Smooth muscle cell (in vitro differentiated cells): ENCODE measurements around the gene MRPS18A. TPM values are rescaled to one million over a fixed set of nuclear protein-coding genes. Genes with fewer than 3 reads are reported as not detected.

Source experiments
- DNase-seq: peaks from one replicate; lab custom pipeline; 2025; ENCODE audit not compliant: unreplicated experiment; lab: John Stamatoyannopoulos, UW
- H2AFZ ChIP-seq: fragments of 200-600 bp; sonication (generic); 2 replicates; pipeline ENCODE4 v1.6.0; 2016; ENCODE audit warnings: antibody characterized with exemption, low read depth, mild to moderate bottlenecking
- H3F3A ChIP-seq: fragments of 200-600 bp; sonication (generic); 2 replicates; pipeline ENCODE4 v1.6.0; 2017; ENCODE audit warnings: antibody characterized with exemption, low read depth
- H3K27ac ChIP-seq: fragments of 200-600 bp; sonication (generic); 2 replicates; pipeline ENCODE4 v1.5.1; 2016; ENCODE audit warnings: low read depth, mild to moderate bottlenecking
- H3K27me3 ChIP-seq: fragments of 200-600 bp; sonication (generic); 2 replicates; pipeline ENCODE4 v1.6.1; 2016; ENCODE audit warnings: low read depth, mild to moderate bottlenecking
- H3K36me3 ChIP-seq: fragments of 200-600 bp; sonication (generic); 2 replicates; pipeline ENCODE4 v1.5.1; 2016; ENCODE audit warnings: low read depth
- H3K4me1 ChIP-seq: fragments of 200-600 bp; sonication (generic); 2 replicates; pipeline ENCODE4 v1.5.1; 2016; ENCODE audit warnings: low read depth
- H3K4me2 ChIP-seq: fragments of 200-600 bp; sonication (generic); 2 replicates; pipeline ENCODE4 v1.6.0; 2016; ENCODE audit warnings: mild to moderate bottlenecking
- H3K4me3 ChIP-seq: fragments of 200-600 bp; sonication (generic); 2 replicates; pipeline ENCODE4 v1.5.1; 2016; ENCODE audit warnings: mild to moderate bottlenecking
- H3K79me2 ChIP-seq: fragments of 200-600 bp; sonication (generic); 2 replicates; pipeline ENCODE4 v1.6.0; 2016; ENCODE audit warnings: low read depth, mild to moderate bottlenecking
- H3K9ac ChIP-seq: fragments of 200-600 bp; sonication (generic); 2 replicates; pipeline ENCODE4 v1.6.0; 2016; ENCODE audit warnings: low read depth
- H3K9me3 ChIP-seq: fragments of 200-600 bp; sonication (generic); replicated peaks from 2 replicates; pipeline ENCODE4 v1.5.1; 2016; ENCODE audit warnings: low read depth
- H4K20me1 ChIP-seq: fragments of 200-600 bp; sonication (generic); 2 replicates; pipeline ENCODE4 v1.6.0; 2016; ENCODE audit warnings: low read depth
- WGBS: methylation state at CpG from one replicate; pipeline ENCODE4 v1.1.7; 2016; ENCODE audit warnings: low lambda C conversion rate; 5-methylcytosine and 5-hydroxymethylcytosine counted together
- polyA plus RNA-seq: library from polyadenylated mRNA; unstranded; fragments of >200 nt; fragmentation: Nextera tagmentation; extraction: Ambion mirVana; gene quantifications from 2 replicates; pipeline ENCODE4 v1.2.1, GENCODE V29; 2016
- total RNA-seq: library from RNA; depleted of rRNA; stranded (reverse); fragments of >200 nt; gene quantifications from 2 replicates; pipeline ENCODE4 v1.2.3, GENCODE V29; 2014
- TF ChIP-seq, protein P1 (sequence below): fragments of 200-600 bp; sonication (generic); IDR thresholded peaks from 2 replicates; pipeline ENCODE4 v1.5.1; 2017; ENCODE audit warnings: borderline replicate concordance, mild to moderate bottlenecking, antibody characterized with exemption; ENCODE audit not compliant: insufficient read depth, poor library complexity, severe bottlenecking

Gene MRPS18A
- total and polyA plus RNA-seq, 2 experiments from 2014 or later: 40.4 to 59.9 TPM

DNA sequence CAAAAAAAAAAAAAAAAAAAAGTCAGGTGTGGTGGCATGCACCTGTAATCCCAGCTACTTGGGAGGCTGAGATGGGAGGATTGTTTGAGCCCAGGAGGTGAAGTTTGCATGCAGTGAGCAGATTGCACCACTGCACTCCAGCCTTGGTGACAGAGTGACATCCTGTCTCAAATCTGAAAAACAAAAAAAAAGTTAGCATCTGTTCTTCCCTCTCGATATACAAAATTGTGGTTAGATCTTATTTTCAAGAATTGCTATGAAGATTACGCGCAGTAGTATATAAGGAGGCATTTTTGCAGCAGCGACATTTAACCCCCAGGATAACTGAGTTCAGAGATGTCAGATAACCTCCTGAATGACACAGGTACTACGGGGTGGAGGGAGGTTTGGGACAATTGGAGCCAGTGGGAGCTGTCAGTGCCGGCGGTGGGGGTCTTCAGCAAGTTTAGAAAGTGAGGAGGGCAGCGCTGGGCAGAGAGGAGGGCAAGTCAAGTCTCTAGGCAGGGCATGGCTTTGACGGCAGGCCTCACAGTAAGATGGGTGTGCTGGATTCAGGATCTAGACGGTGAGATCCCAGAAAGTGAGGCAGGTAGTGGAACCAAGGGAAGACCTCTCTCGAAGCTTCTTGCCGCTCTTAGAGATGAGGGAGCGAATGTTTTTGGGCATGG, 26.2 kb upstream of the MRPS18A start:
- no peak overlapping the region for H3K9ac ChIP-seq
- H3K27ac ChIP-seq: no peak overlapping the region
- H3K79me2 ChIP-seq: no peaks in the 10 kb centered on the region
- no peaks in the 10 kb centered on the region for H3K27me3 ChIP-seq
- H2AFZ ChIP-seq: no peak overlapping the region
- H3F3A ChIP-seq: peaks cover 11% of the 10 kb centered on the region
- peaks cover 6% of the 10 kb centered on the region for H3K4me1 ChIP-seq
- TF ChIP-seq, protein P1, sequence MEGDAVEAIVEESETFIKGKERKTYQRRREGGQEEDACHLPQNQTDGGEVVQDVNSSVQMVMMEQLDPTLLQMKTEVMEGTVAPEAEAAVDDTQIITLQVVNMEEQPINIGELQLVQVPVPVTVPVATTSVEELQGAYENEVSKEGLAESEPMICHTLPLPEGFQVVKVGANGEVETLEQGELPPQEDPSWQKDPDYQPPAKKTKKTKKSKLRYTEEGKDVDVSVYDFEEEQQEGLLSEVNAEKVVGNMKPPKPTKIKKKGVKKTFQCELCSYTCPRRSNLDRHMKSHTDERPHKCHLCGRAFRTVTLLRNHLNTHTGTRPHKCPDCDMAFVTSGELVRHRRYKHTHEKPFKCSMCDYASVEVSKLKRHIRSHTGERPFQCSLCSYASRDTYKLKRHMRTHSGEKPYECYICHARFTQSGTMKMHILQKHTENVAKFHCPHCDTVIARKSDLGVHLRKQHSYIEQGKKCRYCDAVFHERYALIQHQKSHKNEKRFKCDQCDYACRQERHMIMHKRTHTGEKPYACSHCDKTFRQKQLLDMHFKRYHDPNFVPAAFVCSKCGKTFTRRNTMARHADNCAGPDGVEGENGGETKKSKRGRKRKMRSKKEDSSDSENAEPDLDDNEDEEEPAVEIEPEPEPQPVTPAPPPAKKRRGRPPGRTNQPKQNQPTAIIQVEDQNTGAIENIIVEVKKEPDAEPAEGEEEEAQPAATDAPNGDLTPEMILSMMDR: no peak
- H3K4me3 ChIP-seq: no peak overlapping the region
- DNase-seq: no peak
- H4K20me1 ChIP-seq: peaks cover 5% of the 10 kb centered on the region
- H3K9me3 ChIP-seq: no peaks in the 10 kb centered on the region
- H3K4me2 ChIP-seq: no peak overlapping the region
- H3K36me3 ChIP-seq: no peaks in the 10 kb centered on the region
- WGBS: 94% methylated on average over 13 of the region's 13 CpGs

DNA sequence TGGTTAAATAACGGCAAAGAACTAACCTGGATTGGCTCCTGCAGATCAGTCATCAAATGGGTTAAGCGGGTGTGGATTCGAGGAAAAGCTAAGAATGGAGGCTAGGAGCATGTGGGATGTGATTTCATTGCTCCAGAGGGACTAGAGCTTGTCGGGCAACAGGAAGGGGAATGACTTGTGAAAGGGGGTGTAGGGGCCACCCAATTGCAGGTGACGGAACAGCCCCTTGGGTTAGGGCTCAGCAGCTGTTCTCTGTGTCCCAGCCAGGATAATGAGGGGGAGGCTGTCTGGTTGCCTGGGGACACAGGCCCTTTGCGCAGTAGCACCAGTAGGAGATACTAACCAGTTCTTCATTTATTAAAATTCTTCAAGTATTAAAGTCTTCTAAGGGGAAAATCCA, 25.0 kb upstream of the MRPS18A start:
- H2AFZ ChIP-seq: no peak overlapping the region
- no peaks in the 10 kb centered on the region for H3K27me3 ChIP-seq
- no peaks in the 10 kb centered on the region for H3K36me3 ChIP-seq
- 73% methylated on average over 6 of the region's 6 CpGs for WGBS
- H3K4me1 ChIP-seq: peaks cover 6% of the 10 kb centered on the region
- TF ChIP-seq, protein P1: no peak
- H3K27ac ChIP-seq: no peak overlapping the region
- no peak overlapping the region for H3K4me2 ChIP-seq
- H4K20me1 ChIP-seq: peaks cover 5% of the 10 kb centered on the region
- no peaks in the 10 kb centered on the region for H3K79me2 ChIP-seq
- H3K9ac ChIP-seq: no peak overlapping the region
- no peaks in the 10 kb centered on the region for H3K9me3 ChIP-seq
- no peak overlapping the region for H3K4me3 ChIP-seq
- no peak for DNase-seq
- H3F3A ChIP-seq: peaks cover 11% of the 10 kb centered on the region

DNA sequence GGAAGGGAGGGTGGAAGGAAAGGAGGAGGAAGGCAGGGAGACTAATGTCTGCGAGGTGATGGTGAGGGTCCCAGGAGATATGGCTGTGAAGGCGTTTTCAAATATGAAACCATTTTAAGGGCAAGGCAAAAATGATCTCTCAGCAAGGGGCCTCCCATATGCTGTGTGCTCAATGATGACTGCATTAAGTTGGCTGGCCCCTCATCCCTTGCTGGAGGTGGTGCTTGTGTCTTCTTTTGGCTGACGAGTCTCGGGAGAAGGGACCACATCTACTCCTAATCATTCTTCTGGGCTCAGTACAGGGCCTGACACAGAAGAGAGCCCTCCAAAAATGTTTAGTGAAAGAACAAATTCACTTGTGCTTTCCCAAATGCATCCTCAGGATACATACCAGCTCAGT, 23.0 kb upstream of the MRPS18A start:
- peaks cover 5% of the 10 kb centered on the region for H4K20me1 ChIP-seq

More for the DNA sequence above, 23.0 kb upstream of the MRPS18A start:
- no peaks in the 10 kb centered on the region for H3K27me3 ChIP-seq
- no peak overlapping the region for H3K4me3 ChIP-seq
- H3K79me2 ChIP-seq: no peaks in the 10 kb centered on the region
- H3K27ac ChIP-seq: no peak overlapping the region
- WGBS: 75% methylated on average over 4 of the region's 4 CpGs
- TF ChIP-seq, protein P1: no peak
- H3K36me3 ChIP-seq: no peaks in the 10 kb centered on the region
- no peak overlapping the region for H3K9ac ChIP-seq
- H2AFZ ChIP-seq: no peak overlapping the region
- no peak overlapping the region for H3K4me2 ChIP-seq
- peaks cover 6% of the 10 kb centered on the region for H3K4me1 ChIP-seq
- H3F3A ChIP-seq: peaks cover 11% of the 10 kb centered on the region
- no peaks in the 10 kb centered on the region for H3K9me3 ChIP-seq
- no peak for DNase-seq
